ENCODE measurements around the gene TMEM117.

TMEM117 gene

GRCh38 chr12:43835656-43836474 is at the start of gene TMEM117:
TSS of gene TMEM117 (plus strand) at chr12:43836081.
- DNase-seq, result peak; percentile 37

- no peak for DNase-seq
These were observed 48.8 kb upstream of the TMEM117 start for GRCh38 chr12:43786899-43787693.

- no peak for DNase-seq
These were observed 45.9 kb upstream of the TMEM117 start for GRCh38 chr12:43789941-43790340.

DNA sequence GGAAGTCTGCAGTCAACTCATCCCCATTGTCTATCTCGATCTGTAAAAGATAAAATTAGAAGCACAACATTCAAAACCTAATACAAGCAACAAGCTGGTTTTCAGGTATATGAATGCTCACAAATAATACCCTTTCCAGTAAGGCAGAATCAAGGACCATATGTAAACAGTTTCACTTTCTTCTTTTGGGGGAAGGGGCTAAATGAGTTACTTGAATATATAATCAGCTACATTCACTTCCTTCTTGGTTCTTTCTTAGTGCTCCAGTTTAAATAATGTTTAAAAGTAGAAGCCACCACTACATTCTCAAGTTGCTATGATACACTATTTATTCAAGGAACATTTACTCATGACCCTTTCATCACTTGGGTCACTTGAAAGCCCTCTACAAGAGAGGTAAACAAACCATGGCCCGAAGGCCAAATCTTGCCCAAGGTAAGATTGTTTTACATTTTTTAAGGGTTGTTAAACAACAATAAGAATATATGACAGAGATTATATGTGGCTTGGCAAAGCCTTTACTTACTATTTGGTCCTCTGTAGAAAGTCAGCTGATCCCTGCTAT is 40.1 kb upstream of the TMEM117 start:
- DNase-seq, result no peak

DNA sequence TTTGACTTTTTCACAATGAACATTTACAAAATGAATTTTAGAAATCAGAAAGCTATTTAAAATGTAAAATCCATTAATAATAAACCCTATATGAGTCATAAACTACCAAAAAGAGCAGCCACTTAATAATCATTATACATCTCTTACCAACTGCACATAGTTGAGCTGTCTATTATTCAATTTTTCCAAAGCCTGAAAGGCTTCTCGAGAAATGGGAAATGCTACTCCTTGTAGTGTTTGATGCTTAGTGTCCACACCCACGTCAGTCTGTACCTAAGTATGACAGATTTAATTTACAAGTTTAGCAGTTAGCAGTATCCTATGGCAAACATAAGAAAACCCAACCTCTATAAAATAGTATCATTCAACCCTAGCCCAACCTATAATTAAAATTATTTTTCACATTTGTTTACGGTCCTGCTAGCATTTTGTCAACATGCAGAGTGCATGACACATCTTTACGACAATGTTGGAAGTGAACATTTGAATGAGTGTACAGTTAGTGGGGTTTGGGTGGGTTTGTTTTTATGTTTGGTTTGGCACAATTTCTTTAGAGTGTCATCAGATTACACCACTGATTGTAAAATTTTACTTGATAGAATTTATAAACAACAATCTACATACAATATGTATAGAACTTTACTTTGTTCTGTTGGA is 38.2 kb upstream of the TMEM117 start:
- DNase-seq, result no peak

- no peak for DNase-seq
These were observed 30.6 kb upstream of the TMEM117 start for GRCh38 chr12:43805149-43805859.

DNA sequence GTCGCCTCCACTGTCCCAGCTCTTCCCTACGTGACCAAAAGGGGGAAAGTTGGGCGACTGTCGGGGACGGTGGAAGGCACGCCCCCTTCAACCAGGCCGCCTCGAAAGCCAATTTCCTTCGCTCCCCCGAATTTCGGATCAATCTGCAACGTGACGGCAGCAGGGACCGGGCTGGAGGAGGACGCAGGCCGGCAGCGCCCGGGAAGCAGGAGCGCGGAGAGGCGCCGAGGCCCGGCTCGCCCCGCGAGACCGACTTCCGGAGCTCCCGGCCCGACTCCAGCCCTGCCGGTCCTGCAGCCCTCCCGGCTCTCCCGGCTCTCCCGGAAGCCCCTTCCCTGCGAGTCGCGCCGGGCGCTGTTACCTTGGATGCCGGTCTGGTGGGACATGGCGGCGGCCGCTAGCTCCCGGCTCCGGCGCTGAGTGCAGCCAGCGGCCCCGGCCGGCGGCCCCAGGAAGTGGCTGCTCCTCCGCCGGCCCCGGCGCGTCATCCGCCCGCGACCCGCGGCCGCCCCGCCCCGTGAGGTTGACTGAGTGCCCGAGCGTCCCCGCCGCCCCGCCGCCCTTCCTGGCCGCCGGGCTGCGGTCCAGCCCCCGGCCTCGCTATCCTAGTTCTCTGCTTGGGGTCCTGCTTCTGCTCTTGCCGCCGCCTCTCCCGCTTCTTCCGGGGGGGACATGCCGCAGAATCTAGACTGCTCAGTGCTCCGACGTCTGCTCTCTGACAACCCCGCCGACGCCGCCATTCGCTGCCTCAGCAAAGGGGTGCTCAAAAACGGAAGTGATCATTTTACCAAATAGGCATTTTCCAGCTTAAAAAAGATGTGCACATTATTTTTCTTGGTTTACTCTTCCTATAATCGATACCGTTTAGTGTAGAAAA is 29.8 kb upstream of the TMEM117 start, which contains the start of gene TWF1:
TSS of gene TWF1 (minus strand) at position 458 of the 877 bp plus-strand sequence. CDS start at position 386, 72 bp downstream.
- DNase-seq, result peak; percentile 74

DNA sequence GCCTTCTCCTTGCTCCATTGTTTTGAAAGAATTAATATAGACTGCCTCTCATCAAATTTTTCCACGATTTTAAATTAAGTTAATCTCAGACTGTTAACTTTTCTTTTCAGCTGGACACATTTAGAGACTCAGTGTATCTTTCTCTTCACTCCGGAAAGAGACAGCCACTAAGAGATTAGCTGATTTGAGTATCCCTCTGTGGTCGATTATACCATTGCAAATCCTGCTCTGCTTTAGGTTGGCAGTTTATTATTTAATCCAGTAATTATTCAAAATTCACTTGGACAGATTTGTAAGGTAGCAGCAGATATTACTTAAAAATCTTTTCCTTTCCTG is 29.2 kb upstream of the TMEM117 start:
- no peak for DNase-seq

- DNase-seq, result no peak
These were observed 28.5 kb upstream of the TMEM117 start for GRCh38 chr12:43807386-43807785.

DNA sequence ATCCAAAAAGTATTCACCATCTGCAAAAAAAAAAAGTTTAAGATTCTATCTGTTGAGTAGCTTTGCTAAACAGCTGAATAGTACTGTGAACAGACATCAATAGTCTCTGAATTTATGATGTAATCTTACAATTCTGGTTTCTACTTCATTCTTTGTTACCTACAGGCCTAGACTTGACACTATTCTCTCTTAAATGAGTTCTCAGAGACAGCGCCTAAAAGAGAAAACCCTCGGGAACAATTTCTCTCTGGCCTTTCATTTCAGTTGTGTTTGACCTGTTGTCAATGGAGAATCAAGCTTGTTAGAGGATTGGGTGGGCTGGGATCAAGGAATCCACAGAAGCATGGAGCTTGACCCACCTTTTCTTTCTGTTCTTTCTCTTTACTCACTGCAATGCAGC is 23.8 kb upstream of the TMEM117 start:
- no peak for DNase-seq

- DNase-seq, result no peak
These were observed 23.0 kb upstream of the TMEM117 start for GRCh38 chr12:43812926-43813325.

GRCh38 chr12:43815416-43815815 is 20.5 kb upstream of the TMEM117 start:
- no peak for DNase-seq

- DNase-seq, result no peak
These were observed 19.7 kb upstream of the TMEM117 start for GRCh38 chr12:43816168-43816567.

- DNase-seq, result no peak
These were observed 11.6 kb upstream of the TMEM117 start for GRCh38 chr12:43824207-43824775.

GRCh38 chr12:43826681-43827080 is 9.2 kb upstream of the TMEM117 start:
- no peak for DNase-seq

- DNase-seq, result no peak
These were observed 8.8 kb upstream of the TMEM117 start for GRCh38 chr12:43827093-43827492.

DNA sequence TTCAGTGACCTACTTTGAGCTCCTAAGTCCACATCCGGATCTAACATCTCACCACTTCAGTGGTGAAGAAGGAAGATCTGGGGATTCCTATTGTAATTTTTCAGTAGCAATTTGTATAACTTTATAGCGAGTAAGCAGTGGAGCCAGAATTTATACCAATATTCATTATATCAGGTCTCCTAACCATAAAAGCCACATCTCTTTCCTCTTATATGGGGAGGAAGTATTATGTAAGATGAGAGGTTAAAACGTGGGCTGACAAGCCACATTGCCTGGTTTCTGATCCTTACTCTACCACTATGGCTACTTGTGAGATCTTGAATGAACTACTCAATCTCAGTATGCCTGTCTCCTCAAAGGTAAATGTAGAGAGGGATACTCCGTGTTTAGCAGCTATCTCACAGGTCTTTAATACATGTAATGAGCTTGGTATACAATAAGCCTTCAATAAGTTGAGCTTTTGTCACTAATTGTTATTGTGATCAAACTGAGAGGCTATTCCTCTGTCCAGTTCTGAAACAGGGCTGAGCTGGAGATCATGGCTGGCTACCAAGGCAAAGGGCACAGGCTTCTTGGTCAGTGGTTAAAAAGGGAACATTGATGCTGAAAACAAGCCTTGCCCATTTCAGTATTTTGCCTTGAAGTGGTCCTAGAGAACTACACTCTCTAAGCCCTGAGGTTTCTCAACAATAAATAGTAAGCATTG is 3.3 kb upstream of the TMEM117 start:
- DNase-seq, result no peak

GRCh38 chr12:43835264-43835655 is 621 bp upstream of the TMEM117 start:
- DNase-seq, result no peak

DNA sequence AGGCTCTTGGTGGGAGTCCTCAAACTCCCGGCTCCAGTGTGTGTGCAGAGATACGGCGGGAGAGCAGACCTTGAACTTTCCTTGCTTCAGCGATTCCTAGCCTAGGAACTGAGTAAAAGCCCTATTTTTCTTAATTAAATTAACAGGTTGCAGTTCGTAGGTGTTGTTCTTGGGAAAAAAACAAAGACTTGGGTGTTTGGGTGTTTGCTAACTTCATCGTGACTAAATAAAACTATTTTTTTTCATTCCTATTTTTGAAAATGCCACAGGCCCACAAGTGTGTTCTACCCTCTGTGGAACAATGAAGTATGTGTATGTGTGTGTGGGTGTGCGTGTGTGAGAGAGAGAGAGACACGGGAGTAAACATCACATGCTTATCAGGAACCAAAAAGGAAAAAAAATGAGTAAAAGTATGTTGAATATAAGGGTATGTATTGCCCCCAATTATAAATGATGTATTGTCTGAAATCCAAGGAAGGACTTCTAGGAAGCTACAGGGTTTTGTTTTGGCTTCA is 651 bp downstream of the TMEM117 start:
- DNase-seq, result no peak

DNA sequence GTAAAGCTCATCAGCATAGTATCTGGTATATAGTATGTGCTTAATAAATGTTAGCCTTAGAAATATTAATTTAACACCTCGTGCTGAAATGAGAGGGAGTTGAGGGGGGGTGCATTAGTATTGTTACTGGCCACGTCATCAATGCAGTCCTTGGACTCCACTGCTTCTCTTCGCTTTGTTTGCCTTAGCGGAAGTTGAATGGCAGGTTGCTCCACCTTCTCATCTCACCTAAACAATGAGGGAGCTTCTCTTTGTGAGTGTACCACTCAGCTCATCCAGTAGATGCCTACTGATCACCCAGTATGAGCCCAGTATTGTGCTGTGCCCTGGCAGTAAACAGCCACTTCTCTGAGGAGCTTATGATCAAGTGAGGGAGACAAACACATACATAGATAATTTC is 4.5 kb downstream of the TMEM117 start:
- DNase-seq, result no peak

All from activated T-cell treated with anti-CD3 and anti-CD28 coated beads for 4 hours (primary cell).